DMS79 (cell line): ENCODE measurements around the gene THG1L.

ENCODE experiments used
- DNase-seq: peaks from one replicate; lab custom pipeline; 2025; lab: John Stamatoyannopoulos, UW

THG1L gene

GRCh38 chr5:157761690-157762621 is 30.7 kb downstream of the THG1L start:
- DNase-seq, result peak; percentile 44

DNA sequence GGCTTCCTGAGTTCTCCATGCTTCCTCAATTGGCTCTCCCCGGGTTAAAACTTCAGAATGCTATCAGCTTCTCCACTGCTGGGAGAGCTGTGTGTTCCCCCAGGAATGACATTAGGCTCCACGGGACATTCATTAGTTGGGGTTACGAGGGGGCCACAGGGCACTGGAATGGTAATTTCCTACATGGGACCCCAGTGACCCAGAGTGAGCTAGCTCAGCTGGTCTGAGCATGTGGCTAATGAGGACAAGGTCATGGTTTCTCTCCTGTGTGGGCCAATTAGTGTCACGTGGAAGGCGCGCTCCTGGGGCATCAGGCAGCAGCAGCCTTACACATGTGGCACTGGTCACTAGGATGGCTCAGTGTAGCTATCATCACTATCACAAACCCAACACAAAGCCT is 33.3 kb downstream of the THG1L start:
- DNase-seq, result no peak

DNA sequence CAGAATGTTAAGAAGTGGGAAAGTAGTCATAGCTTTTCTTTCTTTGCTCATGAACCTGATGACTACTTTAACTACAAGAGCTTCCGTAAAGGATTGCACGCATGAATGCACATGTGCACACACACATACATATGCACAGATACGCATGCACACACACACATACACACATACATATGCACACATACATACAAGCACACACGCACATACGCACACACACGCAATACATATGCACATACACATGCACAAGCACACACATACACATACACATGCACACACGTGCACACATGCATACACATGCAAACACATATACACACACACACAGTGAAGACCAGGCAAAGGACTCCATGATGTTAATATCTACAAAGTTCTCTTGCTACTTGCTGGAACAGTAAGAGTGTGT is 35.2 kb downstream of the THG1L start:
- DNase-seq, result no peak

DNA sequence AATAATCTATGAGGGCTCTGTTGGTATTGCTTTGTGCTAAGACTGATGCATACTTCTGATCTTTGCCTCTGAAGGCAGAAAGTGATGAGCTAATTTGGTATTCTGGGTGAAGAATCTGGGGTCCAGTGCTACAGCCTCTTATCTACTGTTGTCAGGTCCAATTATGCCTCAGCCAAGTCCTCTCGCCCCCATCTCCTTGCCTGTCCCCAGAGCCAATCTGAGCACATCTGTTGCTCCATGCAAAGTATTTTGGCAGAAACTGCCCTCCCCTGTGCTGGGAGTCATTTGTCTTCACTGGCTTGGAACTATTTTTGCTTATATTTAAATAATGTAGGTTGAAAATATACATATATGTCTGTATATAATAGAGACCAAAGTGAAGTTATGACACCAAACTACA is 35.7 kb downstream of the THG1L start:
- DNase-seq, result no peak

- no peak for DNase-seq
These were observed 36.5 kb downstream of the THG1L start for GRCh38 chr5:157767689-157768088.

DNA sequence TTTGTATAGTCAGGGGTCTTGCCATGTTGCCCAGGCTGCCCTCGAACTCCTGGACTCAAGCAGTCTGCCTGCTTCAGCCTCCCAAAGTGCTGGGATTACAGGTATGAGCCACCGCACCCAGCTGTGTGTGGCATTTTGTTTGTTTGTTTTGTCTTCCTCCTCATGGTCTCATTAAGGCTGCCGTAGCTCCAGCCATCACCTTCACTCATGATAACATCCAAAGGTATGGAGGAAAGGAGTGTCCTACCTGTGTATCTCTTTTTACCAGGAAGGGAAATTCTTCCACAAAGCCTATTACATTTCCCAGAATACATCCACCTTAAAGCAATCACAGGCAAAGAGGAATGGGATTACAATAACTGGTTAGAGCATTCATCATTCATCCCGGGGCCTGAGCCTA is 39.4 kb downstream of the THG1L start:
- DNase-seq, result no peak

- DNase-seq, result no peak
These were observed 40.9 kb downstream of the THG1L start for GRCh38 chr5:157772127-157772526.

DNA sequence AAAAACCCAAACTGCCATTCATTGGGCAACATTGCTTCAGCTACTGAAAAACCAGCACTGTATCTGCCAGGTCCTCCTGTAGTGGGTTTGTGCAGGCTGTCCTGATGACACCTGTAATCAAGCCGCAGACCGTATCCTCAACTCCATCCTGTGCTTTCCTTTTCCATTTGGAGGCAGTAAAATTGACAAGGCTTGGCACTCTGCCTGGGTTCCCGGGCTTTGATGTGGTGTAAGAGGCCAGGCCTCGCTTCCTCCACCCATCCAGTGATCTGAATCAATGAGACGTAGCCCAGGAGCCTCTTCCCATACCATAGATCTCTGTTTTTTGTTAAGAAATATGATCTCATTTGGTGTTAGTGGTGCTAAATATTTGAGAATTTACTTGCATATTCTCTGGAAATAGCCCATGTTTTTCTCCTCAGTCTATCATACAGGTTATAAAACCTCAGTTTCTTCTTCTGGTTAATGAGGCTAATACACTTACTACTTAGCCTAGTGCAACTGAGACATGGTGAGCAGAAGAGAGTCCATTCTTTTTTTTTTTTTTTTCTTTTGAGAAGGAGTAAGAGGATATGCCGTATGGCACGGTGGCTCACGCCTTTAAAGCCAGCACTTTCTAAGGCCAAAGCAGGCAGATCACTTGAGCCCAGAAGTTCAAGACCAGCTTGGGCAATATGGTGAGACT is 47.0 kb downstream of the THG1L start:
- DNase-seq, result peak; percentile 63

DNA sequence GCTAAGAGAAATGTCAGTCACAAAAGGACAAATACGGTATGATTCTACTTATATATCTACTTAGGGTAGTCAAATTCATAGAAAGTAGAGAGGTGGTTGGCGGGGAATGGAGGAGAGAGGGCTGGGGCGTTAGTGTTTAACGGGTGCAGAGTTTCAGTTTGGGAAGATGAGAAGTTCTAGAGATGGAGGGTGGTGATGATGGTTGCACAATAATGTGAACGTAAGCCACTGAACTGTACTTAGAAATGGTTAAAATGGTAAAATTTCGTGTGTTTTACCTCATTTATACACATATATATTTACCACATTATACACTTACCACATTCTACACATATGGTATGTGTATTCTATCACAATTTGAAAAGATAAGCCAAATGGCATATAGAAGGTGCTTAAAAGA is 48.0 kb downstream of the THG1L start:
- DNase-seq, result no peak

- DNase-seq, result peak; percentile 61
These were observed 54.6 kb downstream of the THG1L start for GRCh38 chr5:157785801-157786200.
